Neural progenitor cell (in vitro differentiated cells): ENCODE measurements around the gene XYLT1. TPM values are rescaled to one million over a fixed set of nuclear protein-coding genes. Genes with fewer than 3 reads are reported as not detected.
"Not testable (repeated sequence)": the region's sequence is repeated elsewhere in the genome, so short reads cannot be mapped to it uniquely, and the experiment has no call there.

Experiments
- DNase-seq: peaks from one replicate; pipeline ENCODE4 v3.0.0-alpha.2; 2016; ENCODE audit warnings: low spot score
- H2AFZ ChIP-seq: fragments of 200-600 bp; sonication (generic); replicated peaks from 2 replicates; pipeline ENCODE4 v1.6.1; 2016; ENCODE audit warnings: antibody characterized with exemption
- H3F3A ChIP-seq: fragments of 200-600 bp; sonication (generic); 2 replicates; pipeline ENCODE4 v1.6.1; 2016; ENCODE audit warnings: antibody characterized with exemption, low read depth
- H3K27ac ChIP-seq: fragments of 200-600 bp; sonication (generic); 2 replicates; pipeline ENCODE4 v1.5.1; 2016; ENCODE audit warnings: mild to moderate bottlenecking
- H3K27me3 ChIP-seq: fragments of 200-600 bp; sonication (generic); 2 replicates; pipeline ENCODE4 v1.6.1; 2016; ENCODE audit warnings: mild to moderate bottlenecking, moderate library complexity
- H3K36me3 ChIP-seq: fragments of 200-600 bp; sonication (generic); 2 replicates; pipeline ENCODE4 v1.5.1; 2016
- H3K4me1 ChIP-seq: fragments of 200-600 bp; sonication (generic); 2 replicates; pipeline ENCODE4 v1.6.1; 2016; ENCODE audit warnings: mixed run types
- H3K4me2 ChIP-seq: fragments of 200-600 bp; sonication (generic); 2 replicates; pipeline ENCODE4 v1.6.1; 2016
- H3K4me3 ChIP-seq: fragments of 200-600 bp; sonication (generic); 2 replicates; pipeline ENCODE4 v1.5.1; 2016
- H3K79me2 ChIP-seq: fragments of 200-600 bp; sonication (generic); 2 replicates; pipeline ENCODE4 v1.6.1; 2016; ENCODE audit warnings: low read depth
- H3K9ac ChIP-seq: fragments of 200-600 bp; sonication (generic); 2 replicates; pipeline ENCODE4 v1.6.1; 2016
- H3K9me3 ChIP-seq: fragments of 200-600 bp; sonication (generic); 2 replicates; pipeline ENCODE4 v1.5.1; 2016; ENCODE audit warnings: low read depth
- H4K20me1 ChIP-seq: fragments of 200-600 bp; sonication (generic); 2 replicates; pipeline ENCODE4 v1.6.1; 2016; ENCODE audit warnings: low read depth
- H3K27ac Mint-ChIP-seq: 3 replicates; pipeline ENCODE4 v1.8.0; 2021; ENCODE audit warnings: mixed read lengths
- H3K27me3 Mint-ChIP-seq: 2 replicates; pipeline ENCODE4 v1.8.0; 2022; ENCODE audit warnings: low read depth, mild to moderate bottlenecking, inconsistent platforms, moderate library complexity, mixed read lengths; ENCODE audit not compliant: insufficient read depth
- H3K36me3 Mint-ChIP-seq: 3 replicates; pipeline ENCODE4 v1.8.0; 2021; ENCODE audit warnings: mixed read lengths
- H3K4me1 Mint-ChIP-seq: 3 replicates; pipeline ENCODE4 v1.8.0; 2021; ENCODE audit warnings: mixed read lengths
- H3K4me3 Mint-ChIP-seq: 3 replicates; pipeline ENCODE4 v1.8.0; 2021; ENCODE audit warnings: mild to moderate bottlenecking, moderate library complexity, mixed read lengths
- H3K9me3 Mint-ChIP-seq: 3 replicates; pipeline ENCODE4 v1.8.0; 2020; ENCODE audit warnings: mixed read lengths
- EZH2 ChIP-seq: fragments of 200-600 bp; sonication (generic); IDR thresholded peaks from 2 replicates; pipeline ENCODE4 v1.6.1; 2017; ENCODE audit warnings: antibody characterized with exemption, mild to moderate bottlenecking, moderate library complexity
- EZH2phosphoT487 ChIP-seq: fragments of 200-600 bp; sonication (generic); IDR thresholded peaks from 2 replicates; pipeline ENCODE4 v1.6.1; 2017; ENCODE audit warnings: antibody characterized with exemption
- total RNA-seq: library from RNA; depleted of rRNA; stranded (reverse); fragments of >200 nt; gene quantifications from 2 replicates; pipeline ENCODE4 v1.2.3, GENCODE V29; 2015; ENCODE audit warnings: low replicate concordance
- TF ChIP-seq, protein P1 (sequence below): fragments of 200-600 bp; sonication (generic); IDR thresholded peaks from 2 replicates; pipeline ENCODE4 v1.5.1; 2017; ENCODE audit warnings: antibody characterized with exemption, mild to moderate bottlenecking

The XYLT1 gene
- total RNA-seq, 1 donor from 2014 or later, result 5.9 TPM

DNA sequence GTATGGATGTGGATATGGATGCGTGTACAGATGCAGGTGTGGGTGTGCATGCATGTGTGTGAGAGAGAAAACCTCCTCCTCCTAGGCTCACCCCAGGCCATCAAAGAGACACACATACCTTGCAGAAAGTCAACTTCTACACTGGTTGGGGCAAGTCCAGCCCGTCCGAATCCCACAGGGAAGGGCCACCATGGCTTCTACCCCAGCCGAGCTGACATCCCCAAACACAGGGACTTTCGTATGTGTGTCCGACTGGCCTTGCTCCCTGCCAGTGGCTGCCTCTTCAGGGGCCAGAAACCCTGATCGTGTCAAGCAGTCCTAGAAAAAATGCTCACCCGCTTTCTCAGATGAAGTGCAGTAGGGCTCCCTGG is 134.2 kb downstream of the XYLT1 start:
- no peaks in the 10 kb centered on the region for H3K36me3 Mint-ChIP-seq
- no peak overlapping the region for H3K4me3 ChIP-seq
- H3K4me2 ChIP-seq, result no peak overlapping the region
- peaks cover 3% of the 10 kb centered on the region for H3K4me1 Mint-ChIP-seq
- TF ChIP-seq, protein P1, sequence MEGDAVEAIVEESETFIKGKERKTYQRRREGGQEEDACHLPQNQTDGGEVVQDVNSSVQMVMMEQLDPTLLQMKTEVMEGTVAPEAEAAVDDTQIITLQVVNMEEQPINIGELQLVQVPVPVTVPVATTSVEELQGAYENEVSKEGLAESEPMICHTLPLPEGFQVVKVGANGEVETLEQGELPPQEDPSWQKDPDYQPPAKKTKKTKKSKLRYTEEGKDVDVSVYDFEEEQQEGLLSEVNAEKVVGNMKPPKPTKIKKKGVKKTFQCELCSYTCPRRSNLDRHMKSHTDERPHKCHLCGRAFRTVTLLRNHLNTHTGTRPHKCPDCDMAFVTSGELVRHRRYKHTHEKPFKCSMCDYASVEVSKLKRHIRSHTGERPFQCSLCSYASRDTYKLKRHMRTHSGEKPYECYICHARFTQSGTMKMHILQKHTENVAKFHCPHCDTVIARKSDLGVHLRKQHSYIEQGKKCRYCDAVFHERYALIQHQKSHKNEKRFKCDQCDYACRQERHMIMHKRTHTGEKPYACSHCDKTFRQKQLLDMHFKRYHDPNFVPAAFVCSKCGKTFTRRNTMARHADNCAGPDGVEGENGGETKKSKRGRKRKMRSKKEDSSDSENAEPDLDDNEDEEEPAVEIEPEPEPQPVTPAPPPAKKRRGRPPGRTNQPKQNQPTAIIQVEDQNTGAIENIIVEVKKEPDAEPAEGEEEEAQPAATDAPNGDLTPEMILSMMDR, result no peak
- TF ChIP-seq EZH2phosphoT487, result no peak
- TF ChIP-seq EZH2, result no peak
- no peak overlapping the region for H3K27ac Mint-ChIP-seq
- H3F3A ChIP-seq, result no peaks in the 10 kb centered on the region
- H4K20me1 ChIP-seq, result no peaks in the 10 kb centered on the region
- no peak overlapping the region for H3K9ac ChIP-seq
- H3K27ac ChIP-seq, result no peak overlapping the region
- H3K9me3 ChIP-seq, result no peaks in the 10 kb centered on the region
- no peak overlapping the region for H3K4me3 Mint-ChIP-seq
- H3K36me3 ChIP-seq, result no peaks in the 10 kb centered on the region
- no peaks in the 10 kb centered on the region for H3K4me1 ChIP-seq
- H3K27me3 ChIP-seq, result no peaks in the 10 kb centered on the region
- peaks cover 8% of the 10 kb centered on the region for H3K27me3 Mint-ChIP-seq
- no peak for DNase-seq
- H3K79me2 ChIP-seq, result no peaks in the 10 kb centered on the region
- no peak overlapping the region for H2AFZ ChIP-seq
- no peaks in the 10 kb centered on the region for H3K9me3 Mint-ChIP-seq

DNA sequence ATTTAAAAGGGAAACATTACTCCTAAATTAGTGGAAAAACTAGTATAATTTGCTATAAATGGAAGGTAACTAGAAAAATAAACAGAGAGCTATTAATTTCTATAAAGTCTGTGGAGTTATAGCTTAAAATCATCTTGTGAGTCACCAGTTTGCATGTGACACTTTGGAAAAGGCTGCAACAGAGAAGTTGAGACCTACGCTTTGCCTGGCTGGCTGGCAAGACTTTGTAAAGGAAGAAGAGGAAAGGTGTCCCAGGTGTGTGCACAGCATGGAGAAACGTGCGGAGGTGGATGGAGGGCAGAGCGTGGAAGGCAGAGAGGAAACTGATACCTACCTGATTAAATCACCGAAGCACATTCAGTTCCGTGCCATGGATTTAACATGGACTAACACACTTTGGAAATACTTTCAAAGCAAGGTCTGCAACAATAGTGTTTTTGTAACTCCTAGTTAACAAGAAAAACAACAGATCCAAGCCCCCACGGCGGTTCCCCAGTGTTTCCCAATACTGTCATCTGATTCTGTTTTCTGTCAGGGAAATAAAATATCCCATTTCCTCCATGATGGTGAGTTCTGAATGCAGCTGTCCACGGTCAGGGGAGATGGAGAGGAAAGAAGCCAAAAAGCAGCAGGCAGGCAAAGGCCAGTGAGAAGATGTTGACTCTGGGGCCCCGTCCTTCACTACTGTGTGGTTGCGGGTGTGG is 134.8 kb downstream of the XYLT1 start:
- Mint-ChIP-seq H3K27me3 (peaks cover 8% of the 10 kb centered on the region), H3K4me3 (no peak overlapping the region), H3K36me3 (no peaks in the 10 kb centered on the region), H3K27ac (no peak overlapping the region), H3K4me1 (peaks cover 3% of the 10 kb centered on the region), H3K9me3 (no peaks in the 10 kb centered on the region)
- TF ChIP-seq, protein P1, result no peak
- TF ChIP-seq EZH2 (no peak), EZH2phosphoT487 (no peak)
- H3K4me2 ChIP-seq, result no peak overlapping the region
- H3K4me3 ChIP-seq, result no peak overlapping the region
- no peaks in the 10 kb centered on the region for H3K27me3 ChIP-seq
- DNase-seq, result no peak
- H3K36me3 ChIP-seq, result no peaks in the 10 kb centered on the region
- no peaks in the 10 kb centered on the region for H4K20me1 ChIP-seq
- H2AFZ ChIP-seq, result no peak overlapping the region
- H3K79me2 ChIP-seq, result no peaks in the 10 kb centered on the region
- no peaks in the 10 kb centered on the region for H3F3A ChIP-seq
- H3K9me3 ChIP-seq, result no peaks in the 10 kb centered on the region
- no peaks in the 10 kb centered on the region for H3K4me1 ChIP-seq
- no peak overlapping the region for H3K9ac ChIP-seq
- H3K27ac ChIP-seq, result no peak overlapping the region

DNA sequence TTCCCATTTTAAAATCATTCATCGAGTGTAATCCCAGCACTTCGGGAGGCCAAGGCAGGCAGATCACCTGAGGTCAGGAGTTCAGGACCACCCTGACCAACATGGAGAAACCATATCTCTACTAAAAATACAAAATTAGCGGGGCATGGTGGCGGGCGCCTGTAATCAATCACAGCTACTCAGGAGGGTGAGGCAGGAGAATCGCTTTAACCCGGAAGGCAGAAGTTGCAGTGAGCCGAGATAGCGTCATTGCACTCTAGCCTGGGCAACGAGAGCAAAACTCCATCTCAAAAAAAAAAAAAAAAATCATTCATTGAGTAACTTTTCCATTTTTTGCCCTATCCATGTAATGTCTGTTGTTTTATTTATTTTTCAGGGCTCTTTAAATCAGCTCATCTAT is 135.4 kb downstream of the XYLT1 start:
- H3K4me3 ChIP-seq, H3K27ac ChIP-seq, H3K27me3 Mint-ChIP-seq, H3K4me2 ChIP-seq, H3K27me3 ChIP-seq, H4K20me1 ChIP-seq, H3K4me1 ChIP-seq, H3K4me3 Mint-ChIP-seq, H2AFZ ChIP-seq, H3K4me1 Mint-ChIP-seq, H3K9me3 ChIP-seq, DNase-seq, H3K27ac Mint-ChIP-seq, H3K36me3 Mint-ChIP-seq, H3K79me2 ChIP-seq, H3K9ac ChIP-seq, H3K36me3 ChIP-seq, H3K9me3 Mint-ChIP-seq, H3F3A ChIP-seq: not testable (repeated sequence)

DNA sequence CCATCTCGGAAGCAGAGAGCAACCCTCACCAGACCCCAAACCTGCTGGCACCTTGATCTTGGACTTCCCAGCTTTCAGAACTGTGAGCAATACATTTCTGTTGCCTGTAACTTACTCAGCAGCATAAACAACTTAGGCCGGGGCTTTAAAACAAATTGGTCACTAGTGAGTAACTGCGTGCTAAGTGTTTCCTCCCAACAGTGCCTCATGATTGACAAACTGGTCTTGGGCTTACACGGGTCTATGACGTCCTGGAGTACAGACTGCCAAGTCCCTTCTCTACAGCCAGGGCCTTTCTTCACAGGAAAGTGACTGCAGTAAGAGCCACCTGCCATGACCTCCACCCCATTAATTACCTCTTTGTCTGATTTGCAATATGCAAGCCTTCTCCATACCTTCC is 136.7 kb downstream of the XYLT1 start:
- Histone ChIP-seq H3K9me3 (no peaks in the 10 kb centered on the region), H4K20me1 (no peaks in the 10 kb centered on the region)
- no peak overlapping the region for H3K27ac Mint-ChIP-seq

More for the DNA sequence above, 136.7 kb downstream of the XYLT1 start:
- TF ChIP-seq EZH2, result no peak
- TF ChIP-seq, protein P1, result no peak
- no peak for TF ChIP-seq EZH2phosphoT487
- no peak overlapping the region for H3K4me2 ChIP-seq
- no peak overlapping the region for H3K9ac ChIP-seq
- H3K27me3 ChIP-seq, result no peaks in the 10 kb centered on the region
- peaks cover 3% of the 10 kb centered on the region for H3K4me1 Mint-ChIP-seq
- no peak for DNase-seq
- H3K4me3 Mint-ChIP-seq, result no peak overlapping the region
- no peaks in the 10 kb centered on the region for H3K79me2 ChIP-seq
- H3K4me1 ChIP-seq, result no peaks in the 10 kb centered on the region
- H3K9me3 Mint-ChIP-seq, result no peaks in the 10 kb centered on the region
- H3K36me3 Mint-ChIP-seq, result no peaks in the 10 kb centered on the region
- no peak overlapping the region for H2AFZ ChIP-seq
- no peaks in the 10 kb centered on the region for H3K36me3 ChIP-seq
- H3F3A ChIP-seq, result no peaks in the 10 kb centered on the region
- no peak overlapping the region for H3K27ac ChIP-seq
- H3K4me3 ChIP-seq, result no peak overlapping the region
- peaks cover 8% of the 10 kb centered on the region for H3K27me3 Mint-ChIP-seq
